NAMALWA (cell line): ENCODE measurements around the gene DRD2.

ENCODE experiments used
- DNase-seq: peaks from one replicate; pipeline ENCODE4 v3.0.0-alpha.2; 2015; ENCODE audit warnings: low spot score

DRD2 gene

DNA sequence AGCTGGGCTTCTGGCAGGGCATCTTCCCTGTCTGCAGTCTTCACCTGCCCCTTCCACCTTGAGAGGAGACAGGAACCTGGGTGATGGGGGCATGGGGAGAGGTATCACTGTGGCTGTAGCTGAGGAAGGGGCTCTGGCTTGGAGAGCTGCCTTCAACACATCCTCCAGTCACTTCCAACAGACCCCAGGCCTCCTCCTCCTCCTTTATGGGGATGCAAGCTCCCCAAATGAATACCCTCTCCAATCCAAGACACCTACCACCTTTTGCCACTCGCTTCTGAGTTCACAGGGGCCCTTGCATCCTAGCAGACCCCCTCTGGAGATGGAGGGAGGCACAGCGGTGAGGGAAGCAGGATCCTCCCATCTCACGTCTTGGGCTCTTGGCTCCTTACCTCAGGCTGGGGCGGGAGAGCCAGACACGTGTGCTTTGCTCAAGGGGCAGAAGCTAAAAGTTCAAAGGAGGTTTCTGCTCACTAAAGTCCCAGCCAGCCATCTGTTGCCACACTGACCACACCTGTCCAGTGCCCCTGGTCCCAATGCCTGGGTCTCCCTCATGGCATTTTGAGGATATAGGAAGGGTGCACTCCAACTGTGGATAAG, 74.5 kb downstream of the DRD2 start:
- DNase-seq = no peak

DNA sequence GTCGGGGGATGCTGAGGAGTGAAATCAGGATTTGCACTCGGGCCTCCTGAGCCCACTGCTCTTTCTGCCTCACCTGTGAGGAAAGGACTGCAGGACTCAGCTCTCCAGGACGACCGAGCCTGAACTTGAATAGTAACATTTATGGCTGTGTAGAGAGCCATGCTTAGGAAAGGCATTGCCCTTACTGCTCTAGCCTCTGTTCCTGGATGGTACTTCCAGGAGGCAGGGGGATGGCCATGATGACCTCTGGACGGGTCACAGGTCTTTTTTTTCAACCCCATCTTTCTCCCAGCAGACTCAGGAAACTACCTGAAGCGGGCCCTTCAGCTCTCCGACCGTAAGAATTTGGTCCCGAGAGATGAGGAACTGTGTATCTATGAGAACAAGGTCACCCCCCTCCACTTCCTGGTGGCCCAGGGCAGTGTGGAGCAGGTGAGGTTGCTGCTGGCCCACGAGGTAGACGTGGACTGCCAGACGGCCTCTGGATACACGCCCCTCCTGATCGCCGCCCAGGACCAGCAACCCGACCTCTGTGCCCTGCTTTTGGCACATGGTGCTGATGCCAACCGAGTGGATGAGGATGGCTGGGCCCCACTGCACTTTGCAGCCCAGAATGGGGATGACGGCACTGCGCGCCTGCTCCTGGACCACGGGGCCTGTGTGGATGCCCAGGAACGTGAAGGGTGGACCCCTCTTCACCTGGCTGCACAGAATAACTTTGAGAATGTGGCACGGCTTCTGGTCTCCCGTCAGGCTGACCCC, 76.3 kb downstream of the DRD2 start:
- no peak for DNase-seq

DNA sequence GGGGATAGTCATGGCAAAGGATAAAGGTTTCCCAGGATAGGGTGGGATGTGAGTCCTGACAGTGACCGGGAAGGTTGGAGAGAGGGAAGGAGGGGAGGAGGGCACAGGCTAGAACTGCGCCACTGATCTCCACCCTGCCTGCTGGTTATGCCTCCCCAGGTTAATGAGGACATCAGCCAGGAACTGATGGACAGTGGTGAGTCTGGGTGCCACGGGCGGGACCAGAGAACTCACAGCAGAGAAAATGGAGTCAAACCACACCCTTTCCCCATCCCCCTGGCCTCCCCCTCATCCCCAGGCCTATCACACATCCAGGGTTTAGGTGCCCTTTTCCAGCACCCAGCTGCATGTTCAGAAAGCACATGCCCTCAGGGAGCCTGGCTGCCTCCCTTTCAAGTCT, 77.4 kb downstream of the DRD2 start:
- no peak for DNase-seq

GRCh38 chr11:113397212-113397611, 78.0 kb downstream of the DRD2 start:
- no peak for DNase-seq

- DNase-seq = no peak
Observed at GRCh38 chr11:113396690-113397089, 78.5 kb downstream of the DRD2 start.

DNA sequence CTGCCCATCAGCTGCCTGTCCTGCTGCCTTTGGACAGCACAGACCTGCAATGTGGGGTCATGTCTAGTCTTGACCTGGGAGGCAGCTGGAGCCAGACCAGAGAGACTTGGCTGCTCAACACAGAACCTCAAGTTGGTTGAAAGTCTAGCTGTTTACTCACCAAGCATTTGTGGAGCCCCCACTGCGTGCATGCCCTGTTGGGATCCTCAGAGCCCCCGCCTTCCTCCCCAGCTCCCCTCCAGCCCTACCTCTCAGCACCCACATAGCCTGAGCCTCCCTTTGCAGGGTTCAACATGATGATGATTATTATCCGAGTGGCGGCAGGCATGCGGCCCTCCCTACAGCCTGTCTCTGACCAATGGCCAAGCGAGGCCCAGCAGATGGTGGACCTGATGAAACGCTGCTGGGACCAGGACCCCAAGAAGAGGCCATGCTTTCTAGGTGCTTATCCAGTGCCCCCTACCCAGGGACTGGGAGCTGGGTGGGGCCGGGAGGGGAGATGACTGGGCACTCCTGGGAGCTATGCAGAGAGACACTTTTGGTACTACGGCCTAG, 79.3 kb downstream of the DRD2 start:
- DNase-seq = no peak

GRCh38 chr11:113394919-113395318, 80.3 kb downstream of the DRD2 start:
- DNase-seq = no peak

- DNase-seq = no peak
Observed at GRCh38 chr11:113393501-113393985, 81.7 kb downstream of the DRD2 start.

DNA sequence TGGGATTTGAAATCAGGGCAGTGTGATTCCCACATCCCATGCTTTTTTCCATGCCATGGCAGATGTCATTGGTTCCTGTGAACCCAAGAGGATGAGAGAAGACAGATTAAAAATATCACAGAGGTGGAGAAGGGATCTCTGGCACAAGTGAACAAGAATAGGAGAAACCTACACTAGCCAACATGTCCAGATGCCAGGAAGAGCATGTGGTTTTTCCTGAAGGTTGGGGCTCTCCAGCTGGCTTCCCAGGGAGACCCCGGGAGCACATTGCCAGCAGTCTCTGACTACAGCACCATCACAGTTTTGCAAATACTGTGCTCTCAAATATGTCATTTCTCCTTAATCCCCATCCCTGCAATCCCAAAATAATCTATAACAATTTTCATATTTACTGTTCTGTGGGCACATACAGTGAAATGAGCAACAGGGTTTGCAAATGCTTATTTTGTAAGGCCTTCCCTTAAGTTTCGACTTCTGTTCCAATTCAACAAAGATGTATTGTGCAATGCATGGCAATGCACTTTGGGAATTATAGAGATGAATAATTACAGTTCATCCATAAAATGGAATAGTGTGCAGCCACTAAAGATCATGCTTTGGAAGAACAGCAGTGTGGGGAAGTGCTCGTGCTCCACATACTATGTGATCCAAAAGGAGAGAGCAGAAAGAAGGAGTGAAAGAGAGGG, 82.8 kb downstream of the DRD2 start:
- DNase-seq = no peak

GRCh38 chr11:113389272-113389671, 85.9 kb downstream of the DRD2 start:
- DNase-seq = no peak

- no peak for DNase-seq
Observed at GRCh38 chr11:113387605-113388211, 87.5 kb downstream of the DRD2 start, which contains the start of gene ANKK1. TSS of gene ANKK1 (plus strand) at chr11:113387779. CDS start at chr11:113387885, 106 bp downstream.

GRCh38 chr11:113386866-113387265, 88.3 kb downstream of the DRD2 start:
- DNase-seq = no peak

DNA sequence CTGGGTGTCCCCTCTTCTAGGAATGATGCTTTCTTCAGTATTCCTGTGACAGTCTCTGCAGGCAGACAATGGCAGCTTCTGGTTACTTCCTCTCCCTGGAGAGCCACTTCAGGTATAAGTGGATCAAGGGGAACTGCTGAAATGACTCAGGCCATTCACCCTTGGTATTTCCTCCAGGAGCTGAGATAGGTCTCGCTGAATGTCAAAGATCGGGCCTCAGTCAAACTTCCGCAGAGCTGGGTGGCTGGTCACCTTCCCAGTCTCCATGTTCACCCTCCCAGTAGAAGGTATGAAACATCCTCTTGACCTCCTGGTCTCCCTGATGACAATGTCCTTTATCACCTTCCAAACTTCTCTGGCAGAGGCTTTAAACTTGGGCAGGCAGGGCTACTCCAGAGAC, 89.4 kb downstream of the DRD2 start:
- no peak for DNase-seq

GRCh38 chr11:113384551-113384950, 90.6 kb downstream of the DRD2 start:
- DNase-seq = no peak

DNA sequence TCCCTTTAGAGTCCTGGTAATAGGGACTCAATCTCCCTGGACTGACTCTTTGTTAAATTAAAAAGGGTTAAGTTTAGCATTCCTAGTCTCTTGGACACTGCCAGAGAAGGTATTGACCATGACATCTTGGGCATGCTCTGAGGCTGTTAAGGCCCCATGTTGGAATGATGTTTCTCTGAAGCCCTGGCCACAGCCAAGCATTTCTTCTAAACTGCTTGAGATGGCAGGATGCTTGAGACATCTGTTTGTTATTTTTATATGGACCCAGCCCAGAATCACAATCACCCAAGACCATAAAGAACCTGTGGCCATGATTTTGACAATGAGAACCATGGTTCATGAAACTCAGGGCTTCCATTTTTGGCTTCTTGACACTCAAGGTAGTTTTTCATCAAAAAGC, 93.1 kb downstream of the DRD2 start:
- no peak for DNase-seq

- DNase-seq = no peak
Observed at GRCh38 chr11:113378692-113379091, 96.5 kb downstream of the DRD2 start.

- DNase-seq = no peak
Observed at GRCh38 chr11:113377681-113378412, 97.4 kb downstream of the DRD2 start.

DNA sequence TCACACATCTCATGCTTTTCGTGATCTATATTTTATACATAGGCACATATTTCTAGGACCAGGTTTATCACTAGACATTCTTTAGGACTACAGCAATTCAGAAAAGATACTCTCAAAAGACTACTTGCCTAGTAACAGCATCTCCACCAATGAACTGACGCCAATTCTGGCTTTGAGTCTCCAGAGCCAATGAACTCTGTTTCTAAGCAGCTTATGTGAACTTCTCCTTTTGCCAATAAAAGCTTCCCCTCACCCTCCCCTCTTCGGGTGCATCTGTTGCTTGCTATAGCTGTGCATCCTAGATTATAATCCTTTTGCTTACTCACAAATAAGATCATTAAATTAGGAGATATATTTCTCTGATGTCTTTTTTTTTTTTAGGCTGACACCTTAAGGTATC, 99.0 kb downstream of the DRD2 start:
- peak; percentile 45 for DNase-seq

- peak; percentile 33 for DNase-seq
Observed at GRCh38 chr11:113375402-113375801, 99.8 kb downstream of the DRD2 start.

GRCh38 chr11:113373981-113374560, 101.1 kb downstream of the DRD2 start:
- DNase-seq = no peak

GRCh38 chr11:113373306-113373705, 101.9 kb downstream of the DRD2 start:
- no peak for DNase-seq
